Activated naive CD8-positive, alpha-beta T cell treated with anti-CD3 and anti-CD28 coated beads, Interleukin-2, amount 50 U/mL, for 24 hours (primary cell): Measurements from ENCODE around the gene KYNU.
"Not testable (repeated sequence)": the region's sequence is repeated elsewhere in the genome, so short reads cannot be mapped to it uniquely, and the experiment has no call there.

ENCODE experiments used
- ATAC-seq: fragments of 150-1000 bp; cut with Tn5 transposase; one replicate; pipeline ENCODE4 v1.10.0; 2021
- DNase-seq: peaks from one replicate; pipeline ENCODE4 v3.0.0; 2021
- H3K27ac Mint-ChIP-seq: one replicate; pipeline ENCODE4 v1.8.0; 2021; ENCODE audit warnings: mild to moderate bottlenecking, mixed read lengths
- H3K27me3 Mint-ChIP-seq: one replicate; pipeline ENCODE4 v1.8.0; 2021; ENCODE audit warnings: mixed read lengths
- H3K36me3 Mint-ChIP-seq: one replicate; pipeline ENCODE4 v1.8.0; 2021; ENCODE audit warnings: low read depth, mixed read lengths
- H3K4me1 Mint-ChIP-seq: one replicate; pipeline ENCODE4 v1.8.0; 2021; ENCODE audit warnings: mixed read lengths
- H3K4me3 Mint-ChIP-seq: one replicate; pipeline ENCODE4 v1.8.0; 2021; ENCODE audit warnings: mild to moderate bottlenecking, moderate library complexity, mixed read lengths
- H3K9me3 Mint-ChIP-seq: one replicate; pipeline ENCODE4 v1.8.0; 2021; ENCODE audit warnings: mixed read lengths

Gene KYNU

DNA sequence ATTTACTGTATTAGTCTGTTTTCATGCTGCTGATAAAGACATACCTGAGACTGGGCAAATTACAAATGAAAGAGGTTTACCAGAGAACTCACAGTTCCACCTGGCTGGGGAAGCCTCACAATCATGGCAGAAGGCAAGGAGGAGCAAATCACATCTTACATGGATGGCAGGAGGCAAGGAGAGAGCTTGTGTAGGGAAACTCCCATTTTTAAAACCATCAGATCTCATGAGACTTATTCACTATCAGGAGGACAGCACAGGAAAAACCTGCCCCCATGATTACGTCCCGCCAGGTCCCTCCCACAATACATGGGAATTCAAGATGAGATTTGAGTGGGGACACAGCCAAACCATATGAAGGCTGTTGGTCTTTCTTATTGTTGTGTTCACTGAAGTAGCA, 72.9 kb downstream of the KYNU start:
- not testable (repeated sequence) for H3K27ac Mint-ChIP-seq, H3K36me3 Mint-ChIP-seq, H3K4me3 Mint-ChIP-seq, H3K27me3 Mint-ChIP-seq, DNase-seq, H3K4me1 Mint-ChIP-seq, ATAC-seq
- peaks cover 11% of the 10 kb centered on the region for H3K9me3 Mint-ChIP-seq

DNA sequence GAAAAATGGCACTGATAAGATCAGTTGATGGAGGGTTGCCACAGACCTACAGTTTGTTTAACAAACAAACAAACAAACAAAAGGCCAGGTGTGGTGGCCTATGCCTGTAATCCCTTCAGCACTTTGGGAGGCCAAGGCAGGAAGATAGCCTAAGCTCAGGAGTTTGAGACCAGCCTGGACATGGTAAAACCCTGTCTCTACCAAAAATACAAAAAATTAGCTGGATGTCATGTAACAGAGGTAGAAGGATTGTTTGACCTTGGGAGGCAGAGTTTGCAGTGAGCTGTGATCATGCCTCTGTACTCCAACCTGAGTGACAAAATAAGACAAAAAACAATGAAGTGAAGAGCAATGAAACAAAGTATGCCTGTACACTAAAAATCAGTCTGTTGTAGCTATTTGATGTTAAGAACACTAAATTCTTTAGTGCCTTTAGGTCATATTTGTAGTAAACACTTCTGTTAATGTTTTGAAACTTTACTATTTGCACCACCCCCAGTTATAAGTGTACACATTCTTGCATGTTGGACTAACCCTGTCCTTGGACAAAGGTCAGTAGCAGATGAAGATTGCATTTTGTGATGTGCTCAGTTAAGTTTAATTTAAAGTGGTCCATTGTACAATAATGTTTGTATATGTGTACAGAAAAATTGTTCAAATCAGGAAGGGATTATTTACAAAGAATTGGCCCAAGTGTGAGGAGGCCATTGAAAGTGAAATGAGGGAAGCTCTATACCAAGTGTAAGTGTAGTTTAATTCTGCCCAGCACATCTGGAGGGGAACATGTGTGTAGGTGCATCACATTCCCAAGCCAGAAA, 73.9 kb downstream of the KYNU start:
- Mint-ChIP-seq H3K4me3 (no peak overlapping the region), H3K36me3 (peaks cover 8% of the 10 kb centered on the region), H3K27ac (no peak overlapping the region), H3K27me3 (peaks cover 2% of the 10 kb centered on the region), H3K9me3 (peaks cover 11% of the 10 kb centered on the region), H3K4me1 (no peaks in the 10 kb centered on the region)
- DNase-seq: no peak
- no peak for ATAC-seq

DNA sequence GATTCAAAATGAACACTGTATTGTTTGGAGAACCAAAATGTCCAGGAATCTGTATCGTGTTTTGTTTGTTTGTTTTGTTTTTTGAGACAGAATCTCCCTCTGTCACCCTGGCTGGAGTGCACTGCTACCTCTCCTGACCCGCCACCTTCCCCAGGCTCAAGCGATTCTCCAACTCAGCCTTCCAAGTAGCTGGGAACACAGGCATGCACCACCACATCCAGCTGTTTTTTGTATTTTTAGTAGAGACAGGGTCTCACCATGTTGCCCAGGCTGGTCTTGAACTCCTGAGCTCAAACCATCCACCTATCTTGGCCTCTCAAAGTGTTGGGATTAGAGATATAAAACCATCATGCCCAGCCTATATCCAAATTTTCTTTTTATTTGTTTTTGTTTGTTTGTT, 74.6 kb downstream of the KYNU start:
- no peaks in the 10 kb centered on the region for H3K4me1 Mint-ChIP-seq
- no peak overlapping the region for H3K27ac Mint-ChIP-seq
- ATAC-seq (no peak), DNase-seq (no peak)
- H3K4me3 Mint-ChIP-seq: no peak overlapping the region
- peaks cover 8% of the 10 kb centered on the region for H3K36me3 Mint-ChIP-seq
- peaks cover 11% of the 10 kb centered on the region for H3K9me3 Mint-ChIP-seq
- H3K27me3 Mint-ChIP-seq: peaks cover 2% of the 10 kb centered on the region

DNA sequence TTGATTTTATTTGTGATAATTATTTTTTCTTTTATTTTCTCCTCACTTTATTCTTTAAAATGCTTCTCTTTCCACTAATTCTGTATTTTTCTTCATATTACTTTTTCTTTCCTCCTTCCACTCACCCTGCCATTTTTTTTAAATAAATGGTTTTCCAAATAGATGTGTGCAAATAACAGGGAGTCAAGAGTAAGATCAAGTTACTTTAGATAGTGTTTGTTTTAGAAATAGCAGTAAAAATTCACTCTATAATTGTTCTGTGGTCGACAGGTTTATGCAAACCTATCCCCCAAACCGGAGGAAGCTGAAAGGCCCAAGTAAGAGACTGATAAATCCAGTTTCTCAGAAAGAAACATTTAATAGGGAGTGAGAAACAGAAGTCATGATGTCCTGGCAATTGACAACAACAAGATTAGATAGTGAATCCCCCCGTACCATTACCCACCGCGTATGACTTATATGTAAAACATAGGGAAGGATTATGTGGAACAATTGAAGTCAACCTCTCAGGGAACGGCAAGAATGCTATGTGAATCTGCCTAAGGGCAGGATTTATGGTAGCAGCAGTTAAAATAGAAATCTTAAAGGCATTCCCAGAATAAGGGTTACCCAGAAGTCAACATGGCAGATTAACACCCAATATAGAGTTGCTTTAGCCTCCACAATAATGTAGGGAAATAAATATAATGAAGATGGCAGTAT, 75.5 kb downstream of the KYNU start:
- H3K36me3 Mint-ChIP-seq: peaks cover 8% of the 10 kb centered on the region
- DNase-seq: no peak
- no peak overlapping the region for H3K27ac Mint-ChIP-seq
- ATAC-seq: no peak
- H3K4me3 Mint-ChIP-seq: no peak overlapping the region
- H3K9me3 Mint-ChIP-seq: peaks cover 11% of the 10 kb centered on the region
- H3K27me3 Mint-ChIP-seq: peaks cover 2% of the 10 kb centered on the region
- H3K4me1 Mint-ChIP-seq: no peaks in the 10 kb centered on the region

DNA sequence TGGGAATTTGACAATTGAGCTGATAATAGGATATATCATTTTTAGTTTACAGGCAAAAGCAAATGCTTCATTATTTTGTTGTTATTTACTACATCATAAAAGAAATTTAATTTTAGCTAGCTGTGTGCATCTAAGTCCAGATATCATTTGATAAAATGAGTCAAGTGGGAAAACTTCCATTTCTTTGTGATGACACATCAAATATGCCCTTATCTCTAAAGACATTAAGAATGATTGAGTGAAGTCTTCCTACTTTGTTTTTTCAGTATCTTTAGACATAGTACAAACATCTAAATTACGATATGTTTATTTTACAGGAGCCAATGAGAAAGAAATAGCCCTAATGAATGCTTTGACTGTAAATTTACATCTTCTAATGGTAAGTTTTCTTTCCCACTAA, 77.0 kb downstream of the KYNU start:
- H3K27me3 Mint-ChIP-seq: peaks cover 2% of the 10 kb centered on the region
- no peak overlapping the region for H3K4me3 Mint-ChIP-seq
- H3K4me1 Mint-ChIP-seq: no peaks in the 10 kb centered on the region
- H3K27ac Mint-ChIP-seq: no peak overlapping the region
- no peak for DNase-seq
- peaks cover 8% of the 10 kb centered on the region for H3K36me3 Mint-ChIP-seq
- no peak for ATAC-seq
- peaks cover 11% of the 10 kb centered on the region for H3K9me3 Mint-ChIP-seq

DNA sequence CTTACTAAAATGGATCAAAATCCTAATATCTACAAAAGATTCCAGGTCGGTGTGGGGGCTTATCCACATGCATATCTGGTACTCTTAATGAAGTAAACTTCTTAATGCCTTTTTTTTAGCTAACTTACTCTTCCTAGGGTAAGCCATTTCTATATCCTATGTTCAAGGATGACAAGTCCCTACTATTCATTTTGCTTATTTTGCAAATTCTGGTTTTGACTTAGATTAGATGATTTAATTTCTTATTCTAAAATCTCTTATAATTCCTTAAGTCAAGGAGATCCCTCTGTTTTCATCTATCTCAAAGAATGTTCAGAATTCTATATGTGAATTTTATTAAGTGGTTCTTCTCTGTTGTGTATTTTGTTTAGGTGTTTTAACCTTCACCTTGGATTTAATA, 79.7 kb downstream of the KYNU start:
- Mint-ChIP-seq H3K27ac (no peak overlapping the region), H3K9me3 (no peaks in the 10 kb centered on the region), H3K4me3 (no peak overlapping the region), H3K4me1 (no peaks in the 10 kb centered on the region), H3K27me3 (peaks cover 2% of the 10 kb centered on the region), H3K36me3 (no peaks in the 10 kb centered on the region)
- no peak for DNase-seq
- no peak for ATAC-seq

DNA sequence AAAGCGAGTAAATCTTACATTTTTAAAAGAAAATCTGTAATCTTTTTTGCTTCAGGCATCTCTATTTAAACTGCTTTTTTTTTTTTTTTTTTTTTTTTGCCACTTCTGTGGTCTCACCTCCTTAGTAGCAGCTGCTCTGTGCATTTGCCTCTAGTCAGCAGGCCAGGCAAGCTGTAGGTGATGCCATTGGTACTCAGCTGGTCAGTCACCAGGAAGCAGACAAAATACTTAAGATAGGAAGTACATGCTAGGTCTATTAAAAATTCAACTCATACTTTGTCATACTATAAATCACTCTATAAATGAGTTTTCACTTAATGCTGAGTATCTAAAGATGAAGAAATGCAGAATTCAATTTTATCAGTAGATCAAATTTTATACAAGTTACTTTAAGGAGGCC, 83.7 kb downstream of the KYNU start:
- no peaks in the 10 kb centered on the region for H3K4me1 Mint-ChIP-seq
- peaks cover 2% of the 10 kb centered on the region for H3K27me3 Mint-ChIP-seq
- DNase-seq (no peak), ATAC-seq (no peak)
- H3K9me3 Mint-ChIP-seq: peaks cover 7% of the 10 kb centered on the region
- no peak overlapping the region for H3K4me3 Mint-ChIP-seq
- H3K36me3 Mint-ChIP-seq: peaks cover 3% of the 10 kb centered on the region
- no peak overlapping the region for H3K27ac Mint-ChIP-seq

DNA sequence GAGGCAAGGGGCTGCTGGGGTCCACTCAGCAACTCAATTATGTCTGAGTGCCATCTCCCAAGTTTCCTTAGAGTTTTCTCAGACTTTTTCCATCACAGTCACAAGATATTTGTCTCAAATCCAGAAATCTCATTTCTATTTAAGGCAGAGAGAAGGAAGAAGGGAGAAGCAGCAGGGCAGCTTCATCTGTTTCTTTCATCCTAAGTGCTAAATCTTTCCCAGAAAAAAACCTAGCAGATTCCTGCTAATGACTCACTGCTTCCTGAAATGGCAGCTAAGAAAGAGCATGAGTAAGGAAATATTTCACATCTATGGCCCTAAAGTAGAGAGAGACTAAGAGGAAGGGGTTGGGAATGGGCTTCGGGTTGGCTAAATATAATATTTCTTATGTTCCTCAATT, 88.0 kb downstream of the KYNU start:
- ATAC-seq: no peak
- peaks cover 2% of the 10 kb centered on the region for H3K27me3 Mint-ChIP-seq

DNA sequence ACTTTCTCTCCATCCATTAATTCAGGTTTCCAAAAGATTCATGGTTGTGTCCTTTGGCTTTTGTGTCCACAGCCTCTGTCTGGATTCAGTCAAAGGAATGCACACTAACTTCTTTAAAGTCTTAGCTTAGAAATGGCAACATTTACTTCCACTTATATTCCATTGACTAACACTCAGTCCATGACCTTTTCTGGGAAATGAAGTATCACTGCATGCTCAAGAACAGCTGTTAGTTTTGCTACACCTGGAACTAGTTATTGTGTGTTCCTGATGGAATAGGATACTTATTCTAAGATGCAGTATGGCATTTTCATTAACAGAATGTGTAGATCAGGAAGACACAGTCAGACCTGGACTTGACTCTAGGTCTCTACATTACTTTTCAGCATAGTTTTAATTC, 88.8 kb downstream of the KYNU start:
- no peak overlapping the region for H3K27ac Mint-ChIP-seq
- no peaks in the 10 kb centered on the region for H3K4me1 Mint-ChIP-seq
- ATAC-seq (no peak), DNase-seq (no peak)
- H3K27me3 Mint-ChIP-seq: peaks cover 2% of the 10 kb centered on the region
- H3K36me3 Mint-ChIP-seq: peaks cover 3% of the 10 kb centered on the region
- peaks cover 7% of the 10 kb centered on the region for H3K9me3 Mint-ChIP-seq
- H3K4me3 Mint-ChIP-seq: no peak overlapping the region

More for the DNA sequence above, 88.0 kb downstream of the KYNU start:
- H3K4me1 Mint-ChIP-seq: no peaks in the 10 kb centered on the region
- no peak overlapping the region for H3K4me3 Mint-ChIP-seq
- DNase-seq: no peak
- peaks cover 7% of the 10 kb centered on the region for H3K9me3 Mint-ChIP-seq
- H3K36me3 Mint-ChIP-seq: peaks cover 3% of the 10 kb centered on the region
- no peak overlapping the region for H3K27ac Mint-ChIP-seq

DNA sequence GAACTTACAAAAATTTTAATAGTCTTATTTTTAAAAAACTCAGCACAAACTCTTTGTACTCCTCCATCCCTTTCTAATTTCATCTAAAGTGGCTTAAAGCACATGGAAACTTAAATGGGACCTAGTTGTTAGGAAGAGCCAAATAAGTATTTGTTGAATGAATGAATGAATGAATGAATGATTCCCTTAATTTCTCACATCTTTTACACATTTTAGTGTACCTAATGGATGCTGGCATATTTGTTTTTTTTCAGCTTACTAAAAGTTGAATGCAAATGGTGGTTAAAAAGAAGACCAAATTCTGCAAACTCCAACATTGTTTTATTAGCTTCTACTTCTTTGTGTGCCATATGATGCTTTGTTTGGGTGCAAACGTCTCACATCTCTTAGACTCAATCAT, 89.6 kb downstream of the KYNU start:
- no peak overlapping the region for H3K27ac Mint-ChIP-seq
- H3K9me3 Mint-ChIP-seq: peaks cover 7% of the 10 kb centered on the region
- DNase-seq: no peak
- peaks cover 3% of the 10 kb centered on the region for H3K36me3 Mint-ChIP-seq
- H3K4me3 Mint-ChIP-seq: no peak overlapping the region
- H3K27me3 Mint-ChIP-seq: peaks cover 2% of the 10 kb centered on the region
- no peaks in the 10 kb centered on the region for H3K4me1 Mint-ChIP-seq
- ATAC-seq: no peak

DNA sequence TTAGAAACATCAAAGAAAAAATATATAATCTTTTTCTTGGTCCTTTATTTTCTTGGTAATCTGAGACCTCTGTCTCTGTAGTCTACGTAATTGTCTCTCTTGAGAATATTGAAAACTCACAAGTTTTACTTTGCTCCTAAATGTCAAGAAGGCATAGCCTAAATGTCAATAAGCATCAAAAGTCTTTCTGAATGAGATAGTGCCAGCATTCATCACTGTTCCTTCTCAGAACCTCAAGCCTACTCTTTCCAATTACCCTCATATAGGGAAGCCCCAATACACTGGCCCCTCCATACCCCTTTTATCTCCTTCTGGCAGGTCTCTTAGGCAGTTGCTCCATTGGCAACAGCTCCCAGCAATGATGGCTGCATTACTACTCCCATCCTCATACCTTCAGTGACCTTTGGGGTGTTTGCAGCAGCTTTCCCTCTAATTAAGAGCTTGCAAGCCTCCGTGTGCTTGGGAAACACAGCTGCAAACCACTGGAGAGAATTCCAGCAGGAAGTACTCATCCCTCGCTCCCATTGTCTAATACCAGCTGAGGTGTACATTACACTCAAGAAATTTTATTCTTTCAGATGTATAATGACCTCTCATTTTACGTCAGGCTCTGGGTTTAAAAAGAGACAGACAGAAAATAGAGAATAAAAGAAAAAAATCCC, 95.8 kb downstream of the KYNU start:
- no peak overlapping the region for H3K4me3 Mint-ChIP-seq
- H3K9me3 Mint-ChIP-seq: no peaks in the 10 kb centered on the region
- no peak overlapping the region for H3K27ac Mint-ChIP-seq
- no peaks in the 10 kb centered on the region for H3K4me1 Mint-ChIP-seq
- no peak for DNase-seq
- peak; percentile 15 for ATAC-seq
- H3K27me3 Mint-ChIP-seq: no peaks in the 10 kb centered on the region
- H3K36me3 Mint-ChIP-seq: no peaks in the 10 kb centered on the region

DNA sequence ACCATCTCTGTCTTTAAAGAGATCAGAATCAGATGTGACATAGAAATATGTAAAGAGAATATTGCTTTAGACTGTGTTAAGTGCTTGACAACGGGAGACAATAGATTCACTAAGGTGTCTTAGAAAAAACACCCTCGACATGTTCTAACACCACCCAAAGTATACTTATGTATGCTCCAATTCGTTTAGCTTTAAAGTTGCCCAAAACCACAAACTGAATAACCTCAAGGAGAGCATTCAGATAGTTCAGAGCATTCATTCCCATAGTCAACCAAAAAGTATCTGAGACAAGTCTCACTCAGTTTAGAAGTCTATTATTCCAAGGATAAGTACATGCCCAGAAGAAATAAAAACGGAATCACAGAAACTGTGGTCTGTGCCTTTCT, 96.4 kb downstream of the KYNU start:
- H3K9me3 Mint-ChIP-seq: no peaks in the 10 kb centered on the region
- no peak overlapping the region for H3K27ac Mint-ChIP-seq
- DNase-seq (no peak), ATAC-seq (no peak)
- H3K36me3 Mint-ChIP-seq: no peaks in the 10 kb centered on the region
- H3K27me3 Mint-ChIP-seq: no peaks in the 10 kb centered on the region
- H3K4me3 Mint-ChIP-seq: no peak overlapping the region
- no peaks in the 10 kb centered on the region for H3K4me1 Mint-ChIP-seq

DNA sequence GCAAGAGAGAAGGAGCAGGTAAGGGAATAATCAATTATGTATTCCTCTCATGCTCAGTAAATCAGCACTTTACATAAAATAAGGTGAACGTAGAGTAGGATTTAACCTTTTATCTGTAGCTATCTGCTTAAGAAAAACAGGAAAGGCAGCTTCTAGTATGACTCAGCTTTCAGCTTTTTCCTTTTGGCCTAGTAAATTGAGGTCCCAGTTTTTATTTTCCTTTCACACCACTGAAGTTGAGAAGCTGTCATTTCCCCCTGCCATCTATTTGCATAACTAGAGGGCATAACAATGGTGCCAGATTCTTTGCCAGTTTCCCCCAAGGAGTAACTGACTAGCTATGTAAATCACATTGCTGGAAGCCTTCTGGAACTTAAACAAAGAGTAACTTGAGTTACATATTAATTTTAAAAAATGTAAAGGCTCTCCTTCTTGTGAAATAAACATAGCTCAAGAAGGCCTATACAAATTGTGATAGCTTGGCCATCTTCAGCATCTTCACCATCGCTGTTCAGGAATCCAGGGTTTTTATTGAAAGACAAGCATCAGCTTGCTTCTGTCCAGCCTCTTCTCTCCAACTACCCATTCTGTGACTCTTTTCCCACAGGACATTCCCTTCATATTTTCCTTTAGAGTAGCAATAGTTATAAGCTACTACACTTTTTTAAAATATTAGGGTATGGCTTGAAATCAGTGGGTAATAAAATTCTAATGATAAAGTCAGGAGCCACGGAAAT, 97.0 kb downstream of the KYNU start:
- Mint-ChIP-seq H3K4me3 (no peak overlapping the region), H3K9me3 (no peaks in the 10 kb centered on the region), H3K36me3 (no peaks in the 10 kb centered on the region), H3K27ac (no peak overlapping the region), H3K27me3 (no peaks in the 10 kb centered on the region), H3K4me1 (no peaks in the 10 kb centered on the region)
- no peak for ATAC-seq
- DNase-seq: no peak

DNA sequence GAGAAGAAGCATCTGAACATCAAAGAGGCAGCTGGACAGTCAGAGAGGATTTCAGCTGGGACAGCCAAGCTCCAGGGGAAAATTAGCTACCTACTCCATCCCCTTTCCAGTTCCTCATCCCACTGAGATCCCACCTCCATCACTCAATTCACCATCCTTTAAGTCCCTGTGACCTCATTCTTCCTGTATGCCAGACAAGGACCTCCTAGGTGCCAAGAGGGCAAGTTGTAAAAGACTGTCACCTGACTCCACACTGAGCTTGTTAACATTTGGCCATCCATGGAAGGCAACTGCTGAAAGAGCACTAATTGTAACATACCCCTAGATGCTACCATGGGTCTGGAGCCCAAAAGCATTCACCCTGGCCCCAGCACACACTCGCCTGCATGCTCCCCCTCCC, 97.8 kb downstream of the KYNU start:
- DNase-seq (no peak), ATAC-seq (no peak)
- Mint-ChIP-seq H3K4me3 (no peak overlapping the region), H3K9me3 (no peaks in the 10 kb centered on the region), H3K27me3 (no peaks in the 10 kb centered on the region), H3K36me3 (no peaks in the 10 kb centered on the region), H3K4me1 (no peaks in the 10 kb centered on the region), H3K27ac (no peak overlapping the region)
